Measurements from ENCODE around the gene CALML6. TPM values are rescaled to one million over a fixed set of nuclear protein-coding genes. Genes with fewer than 3 reads are reported as not detected.

CALML6 gene
- total RNA-seq, 2 experiments from 2014 or later = 0.47 to 0.69 TPM

DNA sequence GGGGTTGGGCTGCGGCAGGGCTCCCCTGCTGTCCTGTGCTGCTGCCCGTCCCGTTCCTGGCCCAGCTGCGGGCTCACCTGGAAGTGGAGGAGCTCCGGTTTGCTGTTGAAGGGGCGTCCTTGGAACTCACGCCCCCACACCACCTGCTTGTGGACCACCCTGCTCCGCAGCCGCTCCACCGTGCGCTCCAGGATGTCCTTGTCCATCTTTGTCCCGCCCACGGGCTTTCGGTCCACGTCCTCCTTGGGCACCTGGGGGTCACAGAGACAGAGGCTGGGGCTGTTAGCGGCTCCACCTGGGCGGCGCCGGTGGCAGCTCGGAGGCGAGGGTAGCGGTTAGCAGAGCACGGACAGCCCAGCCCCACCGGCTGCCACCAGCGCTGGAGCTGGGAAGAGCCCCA is 49.8 kb downstream of the CALML6 start:
- Histone ChIP-seq H3K27me3 (ENCODE audit: control insufficient read depth in 1 of 2, insufficient read depth in 2 of 2, low read length in 2 of 2) (peaks cover 14% of the 10 kb centered on the region in 2 experiments), H3K36me3 (ENCODE audit: insufficient read depth, low read length) (no peaks in the 10 kb centered on the region), H3K4me3 (ENCODE audit: low read length) (no peak overlapping the region), H3K27ac (ENCODE audit: low read depth in 1 of 2, low read length in 2 of 2) (no peak overlapping the region), H3K9me3 (ENCODE audit: control insufficient read depth in 1 of 2, insufficient read depth in 1 of 2, low read length in 2 of 2) (peaks cover 0 to 4% of the 10 kb centered on the region in 2 experiments), H3K4me1 (ENCODE audit: insufficient read depth, low read length) (peaks cover 5% of the 10 kb centered on the region)
- Mint-ChIP-seq H3K27ac (no peak overlapping the region), H3K36me3 (ENCODE audit: low read depth) (no peaks in the 10 kb centered on the region), H3K27me3 (peaks cover 11% of the 10 kb centered on the region), H3K9me3 (no peaks in the 10 kb centered on the region), H3K4me1 (ENCODE audit: low read depth) (no peaks in the 10 kb centered on the region), H3K4me3 (no peak overlapping the region)
- ChIA-PET CTCF (no interaction called here), POLR2A (no interaction called here)
- no peak for ATAC-seq (ENCODE audit: poor library complexity)
- TF ChIP-seq, protein P1, sequence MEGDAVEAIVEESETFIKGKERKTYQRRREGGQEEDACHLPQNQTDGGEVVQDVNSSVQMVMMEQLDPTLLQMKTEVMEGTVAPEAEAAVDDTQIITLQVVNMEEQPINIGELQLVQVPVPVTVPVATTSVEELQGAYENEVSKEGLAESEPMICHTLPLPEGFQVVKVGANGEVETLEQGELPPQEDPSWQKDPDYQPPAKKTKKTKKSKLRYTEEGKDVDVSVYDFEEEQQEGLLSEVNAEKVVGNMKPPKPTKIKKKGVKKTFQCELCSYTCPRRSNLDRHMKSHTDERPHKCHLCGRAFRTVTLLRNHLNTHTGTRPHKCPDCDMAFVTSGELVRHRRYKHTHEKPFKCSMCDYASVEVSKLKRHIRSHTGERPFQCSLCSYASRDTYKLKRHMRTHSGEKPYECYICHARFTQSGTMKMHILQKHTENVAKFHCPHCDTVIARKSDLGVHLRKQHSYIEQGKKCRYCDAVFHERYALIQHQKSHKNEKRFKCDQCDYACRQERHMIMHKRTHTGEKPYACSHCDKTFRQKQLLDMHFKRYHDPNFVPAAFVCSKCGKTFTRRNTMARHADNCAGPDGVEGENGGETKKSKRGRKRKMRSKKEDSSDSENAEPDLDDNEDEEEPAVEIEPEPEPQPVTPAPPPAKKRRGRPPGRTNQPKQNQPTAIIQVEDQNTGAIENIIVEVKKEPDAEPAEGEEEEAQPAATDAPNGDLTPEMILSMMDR (IDR thresholded peaks at IDR 0.05) = no peak
- no peak for DNase-seq
- intact Hi-C loops (cut with DNase I, micrococcal nuclease) = no loop called here

DNA sequence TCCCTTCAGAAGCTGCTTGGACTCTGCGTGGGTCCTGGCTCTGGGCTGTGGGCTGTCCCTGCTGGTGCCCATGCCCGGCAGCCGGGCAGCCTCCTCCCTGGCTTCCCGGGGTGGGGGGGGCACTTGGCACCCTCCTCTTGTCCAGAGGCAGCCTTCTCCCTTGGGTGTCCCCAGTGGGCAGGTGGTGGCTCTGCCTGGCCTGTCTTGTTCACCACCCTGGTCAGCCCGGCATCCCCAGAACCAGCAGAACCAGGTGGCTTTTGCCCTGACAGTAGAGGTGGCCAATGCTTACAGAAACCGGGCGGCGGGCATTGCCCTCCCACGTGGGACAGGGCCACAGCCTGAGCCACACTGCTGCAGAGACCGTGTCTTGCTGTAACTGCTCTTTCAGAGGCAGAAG is 50.5 kb downstream of the CALML6 start:
- Mint-ChIP-seq H3K36me3 (ENCODE audit: low read depth) (no peaks in the 10 kb centered on the region), H3K4me1 (ENCODE audit: low read depth) (no peaks in the 10 kb centered on the region), H3K27me3 (peaks cover 6% of the 10 kb centered on the region), H3K9me3 (no peaks in the 10 kb centered on the region), H3K4me3 (no peak overlapping the region), H3K27ac (no peak overlapping the region)
- TF ChIP-seq, protein P1 (IDR thresholded peaks at IDR 0.05) = no peak
- Histone ChIP-seq H3K36me3 (ENCODE audit: insufficient read depth, low read length) (no peaks in the 10 kb centered on the region), H3K27me3 (ENCODE audit: control insufficient read depth in 1 of 2, insufficient read depth in 2 of 2, low read length in 2 of 2) (peaks cover 6 to 7% of the 10 kb centered on the region in 2 experiments), H3K27ac (ENCODE audit: low read depth in 1 of 2, low read length in 2 of 2) (no peak overlapping the region), H3K9me3 (ENCODE audit: control insufficient read depth in 1 of 2, insufficient read depth in 1 of 2, low read length in 2 of 2) (peaks cover 0 to 11% of the 10 kb centered on the region in 2 experiments), H3K4me3 (ENCODE audit: low read length) (no peak overlapping the region), H3K4me1 (ENCODE audit: insufficient read depth, low read length) (no peaks in the 10 kb centered on the region)
- no peak for ATAC-seq (ENCODE audit: poor library complexity)
- ChIA-PET CTCF (no interaction called here), POLR2A (no interaction called here)
- no peak for DNase-seq
- intact Hi-C loops (cut with DNase I, micrococcal nuclease) = no loop called here

DNA sequence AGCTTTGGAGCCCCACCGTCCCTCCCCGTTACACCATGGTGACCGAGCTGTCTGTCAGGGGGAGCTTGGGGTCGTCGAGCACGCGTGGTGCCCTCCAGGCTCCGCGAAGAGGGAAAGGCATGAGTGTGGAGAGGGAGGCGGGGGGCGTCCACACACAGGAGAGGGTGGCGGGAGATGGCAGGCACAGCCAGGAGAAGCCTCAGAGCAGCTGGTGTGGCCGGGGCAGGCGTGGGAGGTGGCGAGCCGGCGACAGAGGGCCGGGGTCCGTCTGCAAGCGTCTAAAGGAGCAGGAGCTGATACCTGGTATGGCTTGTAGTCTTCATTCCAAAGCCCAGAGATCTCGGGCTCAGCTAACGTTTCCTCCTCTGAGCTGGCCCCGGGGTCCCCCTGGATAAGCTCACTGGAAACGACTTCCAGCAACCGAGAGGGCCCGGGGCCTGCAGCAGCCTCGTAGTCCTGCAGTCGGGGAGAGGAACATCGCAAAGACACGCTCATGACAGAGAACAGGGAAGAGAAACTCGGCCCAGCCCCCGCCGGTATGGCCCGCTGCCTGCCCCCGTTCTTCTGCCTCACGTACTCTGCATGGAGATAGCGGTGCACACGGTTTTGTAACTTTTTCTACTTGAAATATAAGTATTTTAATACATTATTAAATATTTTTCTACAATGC is 51.1 kb downstream of the CALML6 start:
- Mint-ChIP-seq H3K4me3 (no peak overlapping the region), H3K27me3 (no peaks in the 10 kb centered on the region), H3K9me3 (no peaks in the 10 kb centered on the region), H3K36me3 (ENCODE audit: low read depth) (no peaks in the 10 kb centered on the region), H3K27ac (no peak overlapping the region), H3K4me1 (ENCODE audit: low read depth) (no peaks in the 10 kb centered on the region)
- peaks cover 0 to 16% of the 10 kb centered on the region in 2 experiments for H3K9me3 ChIP-seq (ENCODE audit: control insufficient read depth in 1 of 2, insufficient read depth in 1 of 2, low read length in 2 of 2)
- intact Hi-C loops (cut with DNase I, micrococcal nuclease) = no loop called here
- DNase-seq (no peak), ATAC-seq (ENCODE audit: poor library complexity) (no peak)
- ChIA-PET POLR2A (no interaction called here), CTCF (no interaction called here)
- H3K27me3 ChIP-seq (ENCODE audit: control insufficient read depth in 1 of 2, insufficient read depth in 2 of 2, low read length in 2 of 2) = peaks cover 4% of the 10 kb centered on the region in 2 experiments
- TF ChIP-seq, protein P1 (IDR thresholded peaks at IDR 0.05) = no peak
- no peak overlapping the region for H3K27ac ChIP-seq (ENCODE audit: low read depth in 1 of 2, low read length in 2 of 2)
- no peaks in the 10 kb centered on the region for H3K4me1 ChIP-seq (ENCODE audit: insufficient read depth, low read length)
- H3K4me3 ChIP-seq (ENCODE audit: low read length) = no peak overlapping the region
- H3K36me3 ChIP-seq (ENCODE audit: insufficient read depth, low read length) = no peaks in the 10 kb centered on the region

Other genes starting within 250 kb of the CALML6 start
- gene SLC35E2B, start 222.5 kb upstream of the CALML6 start, total RNA-seq = 10 to 100 TPM; 43.9 to 45.3 TPM
- gene CDK11A, start 190.9 kb upstream of the CALML6 start, total RNA-seq = 100 to 1,000 TPM; 206 to 217 TPM
- gene NADK, start 136.8 kb upstream of the CALML6 start, total RNA-seq = 10 to 100 TPM; 19.9 to 25.1 TPM
- gene GNB1, start 24.2 kb upstream of the CALML6 start, total RNA-seq = 100 to 1,000 TPM; 138 to 149 TPM
- 1 to 10 TPM in 1 of 2 experiments, under 1 TPM in 1; 0.49 to 1.9 TPM for gene TMEM52, start 4.0 kb downstream of the CALML6 start, total RNA-seq
- not detected for gene CFAP74, start 88.5 kb downstream of the CALML6 start, total RNA-seq
- gene GABRD, start 104.1 kb downstream of the CALML6 start, total RNA-seq = under 1 TPM; 0.38 to 0.42 TPM
- 10 to 100 TPM; 17.8 to 19.0 TPM for gene PRKCZ, start 135.2 kb downstream of the CALML6 start, total RNA-seq

Data from CD4-positive, alpha-beta T cell (primary cell).